GM21825 (cell line): ENCODE results near the gene HNRNPR.
"Not testable (repeated sequence)": the region's sequence is repeated elsewhere in the genome, so short reads cannot be mapped to it uniquely, and the experiment has no call there.

ENCODE experiments used
- ATAC-seq: cut with Tn5 transposase; IDR thresholded peaks from one replicate; pipeline ENCODE4 v1.9.1; 2021; ENCODE audit warnings: mild to moderate bottlenecking, moderate library complexity; ENCODE audit not compliant: unreplicated experiment

Gene HNRNPR

GRCh38 chr1:23331713-23332112, 12.4 kb downstream of the HNRNPR start:
- ATAC-seq = no peak

DNA sequence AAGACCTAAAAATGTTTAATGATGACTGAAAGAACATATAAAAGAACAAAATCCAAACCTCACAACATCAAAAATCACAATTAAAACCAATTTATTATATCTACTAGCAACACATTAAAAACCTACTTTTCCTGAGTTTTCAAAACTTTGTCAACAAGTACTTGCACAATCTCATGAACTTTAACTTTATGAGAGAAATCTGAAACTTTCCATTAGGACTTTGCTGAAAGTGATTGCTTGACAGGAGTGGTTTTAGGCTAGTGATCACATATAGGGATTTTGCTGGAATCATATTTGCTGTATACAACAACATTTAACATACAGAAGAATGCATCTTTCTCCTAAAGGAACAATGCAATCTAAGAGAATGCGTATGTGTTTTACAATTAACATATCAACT, 13.2 kb downstream of the HNRNPR start:
- ATAC-seq = no peak

- ATAC-seq = no peak
Observed at GRCh38 chr1:23325393-23325792, 18.7 kb downstream of the HNRNPR start.

DNA sequence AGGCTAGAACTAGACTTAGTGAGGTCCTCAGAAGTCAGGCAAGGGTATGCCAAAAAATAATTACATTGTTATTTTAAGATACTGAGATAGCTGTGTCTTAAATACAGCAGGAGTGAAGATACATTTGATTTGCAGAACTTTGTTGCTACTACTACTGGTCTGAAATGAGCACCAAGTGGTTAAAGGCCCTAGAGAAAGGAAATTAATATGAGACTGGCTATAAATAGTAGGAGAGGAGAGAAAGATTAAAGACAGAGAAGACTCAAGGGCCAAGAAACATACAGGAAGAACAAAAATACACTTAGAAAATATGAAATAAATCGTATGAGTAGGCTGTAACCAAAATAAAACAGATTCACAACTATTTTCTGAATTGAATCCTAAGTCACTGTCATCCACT, 21.3 kb downstream of the HNRNPR start:
- no peak for ATAC-seq

DNA sequence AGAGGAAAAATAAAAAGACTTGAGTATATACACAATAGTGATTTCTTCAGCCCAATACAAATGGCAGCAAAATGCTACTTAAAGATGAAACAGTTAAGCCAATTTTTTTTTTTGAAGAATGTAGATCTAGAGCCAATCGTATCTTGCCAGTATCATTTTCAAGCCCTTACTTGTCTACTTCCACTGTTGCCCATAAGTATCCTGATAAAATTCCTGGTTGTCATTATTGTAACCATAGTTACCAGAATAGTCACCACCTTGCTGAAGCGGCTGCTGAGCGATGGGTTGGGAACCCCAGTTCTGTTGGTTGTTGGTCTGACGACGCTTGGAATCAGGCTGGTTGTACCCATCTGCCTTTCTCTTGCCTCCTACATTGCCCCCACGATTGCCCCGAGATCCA, 33.8 kb downstream of the HNRNPR start:
- not testable (repeated sequence) for ATAC-seq

- ATAC-seq = no peak
Observed at GRCh38 chr1:23304140-23304620, 39.9 kb downstream of the HNRNPR start.

GRCh38 chr1:23303524-23303923, 40.6 kb downstream of the HNRNPR start:
- ATAC-seq = no peak

DNA sequence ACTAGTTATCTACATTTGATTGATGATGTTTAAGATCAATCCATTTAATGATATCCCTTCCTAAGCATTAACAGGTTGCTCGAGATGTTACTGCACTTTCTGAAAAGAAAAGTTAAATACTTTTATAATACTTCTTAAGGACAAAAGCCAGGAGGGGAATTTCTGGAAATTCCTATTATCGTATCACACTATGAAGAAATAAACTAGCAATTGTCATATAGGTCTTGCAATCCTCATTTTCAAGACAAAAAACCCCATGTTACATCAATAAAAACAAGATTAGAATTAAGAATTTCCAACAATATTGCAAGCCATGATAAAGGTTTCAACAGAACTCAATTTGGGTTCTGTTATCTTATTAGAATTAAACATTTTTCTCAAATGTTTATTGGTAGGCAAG, 47.2 kb downstream of the HNRNPR start:
- no peak for ATAC-seq

DNA sequence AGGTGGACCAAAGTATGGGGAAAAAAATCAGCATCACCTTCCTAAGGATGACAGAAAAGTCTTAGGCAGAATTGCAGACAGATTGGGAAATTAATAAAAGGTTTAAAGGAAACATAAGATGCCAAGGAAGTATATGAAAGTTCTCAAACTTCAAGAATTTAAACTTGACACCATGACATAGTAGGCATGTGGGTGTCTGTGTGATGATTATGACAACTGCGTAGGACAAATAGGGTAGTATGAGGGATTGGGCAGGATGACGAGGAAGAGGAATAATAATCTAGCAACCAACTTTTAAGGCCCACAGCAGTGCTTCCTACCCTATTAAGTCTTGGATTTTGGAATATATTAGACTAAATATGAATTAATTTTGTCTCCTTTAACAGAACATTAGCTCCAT, 52.4 kb downstream of the HNRNPR start:
- no peak for ATAC-seq

- no peak for ATAC-seq
Observed at GRCh38 chr1:23290836-23291565, 53.1 kb downstream of the HNRNPR start.

GRCh38 chr1:23288671-23289070, 55.4 kb downstream of the HNRNPR start:
- no peak for ATAC-seq

DNA sequence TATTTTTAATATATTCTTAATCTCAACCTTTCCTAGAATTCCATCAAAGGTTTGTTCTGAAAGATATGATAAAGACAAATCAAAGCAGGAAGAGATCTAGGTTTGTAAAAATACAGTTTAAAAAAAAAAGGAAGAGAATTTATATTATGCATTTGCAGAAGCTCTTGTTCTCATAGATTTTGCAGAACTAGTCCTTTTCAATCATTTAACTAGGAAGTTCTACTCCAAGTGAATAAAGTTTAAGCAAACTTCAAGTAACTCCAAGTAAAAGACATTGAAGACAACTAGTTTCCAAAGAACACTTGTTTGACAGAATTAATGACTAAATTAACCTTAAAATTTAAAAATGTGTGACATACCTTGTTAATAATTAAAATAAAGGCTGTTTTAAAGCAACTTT, 55.9 kb downstream of the HNRNPR start:
- ATAC-seq = no peak

DNA sequence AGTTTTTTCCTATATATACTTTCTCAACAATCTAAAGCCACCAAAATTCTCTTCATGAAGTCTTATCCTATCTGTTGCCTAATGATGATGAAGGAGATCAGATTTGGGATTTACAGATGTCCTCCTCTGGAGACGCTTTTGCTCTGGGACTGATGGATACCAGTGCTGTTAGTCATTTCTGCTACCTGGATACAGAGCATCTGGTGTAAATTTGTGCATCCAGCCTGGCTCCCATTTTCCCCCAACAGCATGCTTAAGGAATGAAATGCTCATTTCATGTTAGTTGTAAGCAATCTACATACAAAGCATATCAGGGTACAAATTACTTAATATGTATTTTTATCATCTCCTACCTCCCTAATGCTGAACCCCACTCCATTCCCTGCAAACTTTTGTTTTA, 57.7 kb downstream of the HNRNPR start:
- no peak for ATAC-seq

DNA sequence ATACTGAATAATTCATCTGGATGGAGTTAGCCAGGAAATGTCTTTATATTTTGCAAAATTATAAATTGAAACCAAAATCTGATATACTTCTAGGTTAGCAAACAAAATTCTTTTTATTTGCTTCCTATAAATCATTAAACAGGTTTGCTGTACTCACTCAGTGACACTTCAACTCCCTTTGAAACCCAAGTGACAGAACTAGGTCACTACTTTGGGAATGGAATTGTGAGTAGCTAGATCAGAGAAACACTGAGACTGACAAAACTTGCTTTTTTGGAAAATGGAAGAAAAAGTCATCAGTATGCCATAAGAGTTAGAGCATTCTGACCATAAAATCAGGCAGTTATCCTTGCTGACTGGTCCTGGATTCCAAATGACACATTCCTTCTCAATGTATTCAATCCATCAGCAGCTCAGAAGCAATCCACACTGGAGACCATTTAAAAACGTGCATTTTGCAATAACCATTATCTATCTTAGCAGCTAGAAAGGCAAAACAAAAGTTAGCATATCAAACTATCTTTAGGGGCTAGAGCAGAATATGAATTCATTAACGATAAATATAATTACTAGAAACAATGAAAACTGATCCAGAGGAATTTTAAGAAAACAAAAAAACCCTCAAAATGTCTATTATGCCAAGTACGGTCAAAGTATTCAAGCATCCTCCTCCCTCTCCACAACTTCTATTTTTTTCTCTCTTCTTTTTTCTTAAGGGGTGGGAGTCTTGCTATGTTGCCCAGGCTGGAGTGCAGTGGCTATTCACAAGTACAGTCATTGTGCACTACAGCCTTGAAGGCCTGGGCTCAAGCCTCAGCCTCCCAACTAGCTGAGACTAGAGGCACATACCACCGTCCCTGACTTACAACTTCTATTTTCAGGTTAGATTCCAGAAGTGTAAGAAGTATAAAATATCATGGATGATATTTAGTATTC, 60.1 kb downstream of the HNRNPR start:
- no peak for ATAC-seq

GRCh38 chr1:23282957-23283356, 61.1 kb downstream of the HNRNPR start:
- ATAC-seq = no peak

DNA sequence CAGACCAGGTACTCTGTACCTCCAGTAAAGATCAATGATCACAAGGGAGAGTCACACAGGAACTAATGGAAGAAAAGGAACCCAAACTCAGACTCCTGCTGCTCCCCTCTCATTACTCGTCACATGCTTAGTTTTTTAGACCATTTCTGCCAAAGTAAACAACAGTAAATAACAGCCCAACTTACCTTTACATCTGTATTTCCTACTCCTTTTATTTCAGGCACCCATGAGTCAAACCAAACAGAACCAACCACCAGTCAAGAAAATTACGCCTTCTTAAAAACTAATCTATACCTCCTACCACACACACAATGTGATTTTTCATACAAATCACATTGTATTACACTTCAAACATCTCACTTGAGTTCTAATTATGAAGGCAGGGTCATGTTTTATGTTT, 65.4 kb downstream of the HNRNPR start:
- no peak for ATAC-seq

- ATAC-seq = no peak
Observed at GRCh38 chr1:23276531-23276930, 67.6 kb downstream of the HNRNPR start.

GRCh38 chr1:23274134-23274505, 70.0 kb downstream of the HNRNPR start:
- no peak for ATAC-seq

DNA sequence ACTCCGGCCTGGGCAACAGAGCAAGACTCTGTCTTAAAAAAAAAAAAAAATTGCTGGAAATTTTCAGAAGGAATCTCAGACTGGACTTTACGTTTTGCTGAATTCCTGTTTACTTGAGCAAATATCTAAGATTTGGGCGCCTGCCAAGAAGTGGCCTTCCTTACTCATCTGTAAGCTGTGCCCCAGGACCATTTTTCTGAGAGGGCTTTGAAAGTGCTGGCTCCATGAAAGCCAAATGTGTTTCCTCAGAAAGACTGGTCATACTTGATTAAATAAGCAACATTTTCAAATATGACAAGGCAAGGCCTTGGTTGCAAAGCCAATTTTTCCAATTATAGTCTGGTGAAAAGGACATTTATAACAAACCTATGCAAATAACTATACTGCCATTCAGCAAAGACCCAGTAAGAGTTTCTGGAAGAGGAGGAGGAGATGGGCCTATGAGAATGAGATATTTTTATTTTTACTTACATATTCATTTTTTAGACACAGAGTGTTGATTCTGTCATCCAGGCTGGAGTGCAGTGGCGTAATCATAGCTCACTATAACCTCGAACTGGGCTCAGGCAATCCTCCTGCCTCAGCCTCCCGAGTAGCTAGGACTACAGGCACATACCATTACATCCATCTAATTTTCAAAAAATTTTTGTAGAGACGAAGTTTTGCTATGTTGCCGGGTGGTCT, 70.5 kb downstream of the HNRNPR start:
- ATAC-seq = no peak

- no peak for ATAC-seq
Observed at GRCh38 chr1:23263380-23263887, 80.7 kb downstream of the HNRNPR start.

GRCh38 chr1:23258082-23258481, 86.0 kb downstream of the HNRNPR start:
- ATAC-seq = not testable (repeated sequence)
